ENCODE results near the gene KLF9. TPM values are rescaled to one million over a fixed set of nuclear protein-coding genes. Genes with fewer than 3 reads are reported as not detected.

KLF9 gene
- total and polyA plus RNA-seq, 2 donors (not counting 3 experiments of a cell fraction or from before 2014, with no cell fraction given), result 7.3 to 17.2 TPM

DNA sequence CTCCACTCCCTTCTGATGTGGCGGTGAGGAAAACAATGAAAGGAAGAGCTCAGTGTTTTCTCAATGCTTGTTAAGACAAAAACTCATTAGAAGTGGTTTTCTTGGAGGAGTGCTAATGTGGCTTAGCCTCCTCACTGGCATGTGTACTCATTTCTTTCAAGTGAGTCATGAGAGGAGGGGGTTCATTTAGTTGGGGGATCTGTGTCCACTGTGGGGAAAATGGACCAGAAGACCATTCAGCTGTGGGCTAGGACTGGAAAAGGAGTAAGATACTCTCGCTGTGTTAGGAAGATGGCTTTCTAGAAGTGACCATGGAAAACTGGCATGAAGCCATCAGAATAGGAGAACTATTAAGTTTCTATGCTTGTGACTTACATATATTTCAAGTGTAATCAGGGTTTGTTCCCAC lies 23.5 kb downstream of the KLF9 start:
- no TSS peak for BruUV-seq (replicated peaks)
- Histone ChIP-seq H3K9ac (replicated peaks; ENCODE audit: extremely low read depth, insufficient read depth, low read length) (no peak overlapping the region), H3K79me2 (ENCODE audit: control insufficient read depth, insufficient read depth, low read length) (peaks cover 71% of the 10 kb centered on the region), H3K4me1 (ENCODE audit: control insufficient read depth, extremely low read depth, insufficient read depth, low read length) (peaks cover 32% of the 10 kb centered on the region), H3K27ac (ENCODE audit: insufficient read depth, low read depth, low read length) (peak overlapping the region; percentile 37), H2AFZ (ENCODE audit: low read depth, low read length) (no peak overlapping the region), H3K9me1 (replicated peaks; ENCODE audit: control insufficient read depth, extremely low read depth, insufficient read depth, low read length) (no peaks in the 10 kb centered on the region), H3K4me2 (ENCODE audit: insufficient read depth, low read length) (peak overlapping the region; percentile 74), H3K36me3 (ENCODE audit: control insufficient read depth in 2 of 2, extremely low read depth in 1 of 2, insufficient read depth in 2 of 2, low read length in 2 of 2) (peaks cover 0 to 2% of the 10 kb centered on the region in 2 experiments), H4K20me1 (replicated peaks; ENCODE audit: control insufficient read depth, extremely low read depth, insufficient read depth, low read length) (no peaks in the 10 kb centered on the region), H3K4me3 (replicated peaks in 1 of 3; ENCODE audit: insufficient read depth in 1 of 3, low read depth in 1 of 3, low read length in 3 of 3) (peak overlapping the region in 1 of 3 experiments; percentile 35), H3K9me3 (replicated peaks; ENCODE audit: control insufficient read depth, insufficient read depth, low read length) (no peaks in the 10 kb centered on the region), H3K27me3 (ENCODE audit: control insufficient read depth in 2 of 2, insufficient read depth in 2 of 2, low read length in 2 of 2) (no peaks in the 10 kb centered on the region)
- ChIA-PET POLR2A (interaction anchor here (1.0 to 1.1 kb wide), 2 partner anchors 24 to 28 kb away, joined by 3 to 5 read pairs; no protein-coding TSS in a partner anchor), CTCF (interaction anchor here (0.7 to 4.3 kb wide), 16 partner anchors 9 to 278 kb away, joined by 3 to 26 read pairs (median 6); partner anchors contain the start of gene KLF9)
- intact Hi-C loops (cut with micrococcal nuclease), result loop anchor here (1.0 to 5.0 kb wide), 4 partner anchors 20 to 211 kb away; no protein-coding TSS in a partner anchor
- dilution Hi-C loops (cut with MboI; ENCODE audit: extremely low pct_ligation_motif_present, low sequenced_read_pairs), result no loop called here
- FAIRE-seq (peak; percentile 18), DNase-seq (ENCODE audit: low read depth, low spot score) (peak; percentile 72)
- TF ChIP-seq FOS (IDR thresholded peaks at IDR 0.05; ENCODE audit: borderline replicate concordance, insufficient read depth, low read length), result peak; percentile 65
- TF ChIP-seq EZH2 (IDR thresholded peaks at IDR 0.05; ENCODE audit: borderline replicate concordance, low read depth, low read length, severe bottlenecking), result no peak
- TF ChIP-seq POLR2AphosphoS5 (IDR thresholded peaks at IDR 0.05; ENCODE audit: insufficient read depth, low read depth, low read length), result peak; percentile 70
- no peak for TF ChIP-seq CTCF (IDR thresholded peaks at IDR 0.05; ENCODE audit: extremely low read depth in 1 of 2, insufficient read depth in 1 of 2, low read depth in 1 of 2, low read length in 2 of 2)
- TF ChIP-seq, protein P1, sequence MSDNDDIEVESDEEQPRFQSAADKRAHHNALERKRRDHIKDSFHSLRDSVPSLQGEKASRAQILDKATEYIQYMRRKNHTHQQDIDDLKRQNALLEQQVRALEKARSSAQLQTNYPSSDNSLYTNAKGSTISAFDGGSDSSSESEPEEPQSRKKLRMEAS (IDR thresholded peaks at IDR 0.05; ENCODE audit: insufficient read depth, insufficient read length), result no peak
- no peak for TF ChIP-seq MYC (IDR thresholded peaks at IDR 0.05; ENCODE audit: low read depth, low read length)
- no peak for TF ChIP-seq POLR2A (IDR thresholded peaks at IDR 0.05; ENCODE audit: low read depth, low read length)
- peak; percentile 47 for TF ChIP-seq JUN (IDR thresholded peaks at IDR 0.05; ENCODE audit: borderline replicate concordance, insufficient read depth, insufficient read length, low read depth)
- TF ChIP-seq GATA2 (IDR thresholded peaks at IDR 0.05; ENCODE audit: insufficient read depth, insufficient read length, low read depth, low read length), result no peak
